Activated CD8-positive, alpha-beta T cell treated with anti-CD3 and anti-CD28 coated beads, Interleukin-2, amount 10 ng/mL, durations not matched to agents 7 days and 5 days (primary cell): ENCODE data around the gene DOCK8. TPM values are rescaled to one million over a fixed set of nuclear protein-coding genes. Genes with fewer than 3 reads are reported as not detected.
"Not testable (repeated sequence)": the region's sequence is repeated elsewhere in the genome, so short reads cannot be mapped to it uniquely, and the experiment has no call there.

ENCODE experiments used
- ATAC-seq: fragments of 150-1000 bp; cut with Tn5 transposase; one replicate; pipeline ENCODE4 v1.10.0; 2021; ENCODE audit warnings: moderate library complexity
- CTCF ChIA-PET: fragments of 350-600 bp; sonication (Branson Sonifier 250); formaldehyde crosslinking; loops from one replicate; lab custom pipeline; 2021; ENCODE audit warnings: antibody characterized with exemption; lab: Charles Lee
- POLR2A ChIA-PET: fragments of 350-600 bp; sonication (Branson Sonifier 250); formaldehyde crosslinking; loops from one replicate; lab custom pipeline; 2021; ENCODE audit warnings: antibody characterized with exemption; lab: Charles Lee
- DNase-seq: peaks from one replicate; pipeline ENCODE4 v3.0.0-alpha.2; 2020
- H3K27ac Mint-ChIP-seq: one replicate; pipeline ENCODE4 v1.8.0; 2021; ENCODE audit warnings: mild to moderate bottlenecking, mixed read lengths
- H3K27me3 Mint-ChIP-seq: one replicate; pipeline ENCODE4 v1.8.0; 2021; ENCODE audit warnings: low read depth, mixed read lengths
- H3K36me3 Mint-ChIP-seq: one replicate; pipeline ENCODE4 v1.8.0; 2021; ENCODE audit warnings: low read depth, mixed read lengths
- H3K4me1 Mint-ChIP-seq: one replicate; pipeline ENCODE4 v1.8.0; 2021; ENCODE audit warnings: low read depth, mixed read lengths
- H3K4me3 Mint-ChIP-seq: one replicate; pipeline ENCODE4 v1.8.0; 2021; ENCODE audit warnings: mild to moderate bottlenecking, mixed read lengths
- H3K9me3 Mint-ChIP-seq: one replicate; pipeline ENCODE4 v1.8.0; 2022; ENCODE audit warnings: mixed read lengths; ENCODE audit not compliant: insufficient read depth
- total RNA-seq, 2 experiments: library from RNA; stranded (reverse); gene quantifications; one replicate each; pipeline ENCODE4 v1.2.3, GENCODE V29; 2021

Gene DOCK8
- total RNA-seq, result 100 to 1,000 TPM; 386 to 389 TPM

DNA sequence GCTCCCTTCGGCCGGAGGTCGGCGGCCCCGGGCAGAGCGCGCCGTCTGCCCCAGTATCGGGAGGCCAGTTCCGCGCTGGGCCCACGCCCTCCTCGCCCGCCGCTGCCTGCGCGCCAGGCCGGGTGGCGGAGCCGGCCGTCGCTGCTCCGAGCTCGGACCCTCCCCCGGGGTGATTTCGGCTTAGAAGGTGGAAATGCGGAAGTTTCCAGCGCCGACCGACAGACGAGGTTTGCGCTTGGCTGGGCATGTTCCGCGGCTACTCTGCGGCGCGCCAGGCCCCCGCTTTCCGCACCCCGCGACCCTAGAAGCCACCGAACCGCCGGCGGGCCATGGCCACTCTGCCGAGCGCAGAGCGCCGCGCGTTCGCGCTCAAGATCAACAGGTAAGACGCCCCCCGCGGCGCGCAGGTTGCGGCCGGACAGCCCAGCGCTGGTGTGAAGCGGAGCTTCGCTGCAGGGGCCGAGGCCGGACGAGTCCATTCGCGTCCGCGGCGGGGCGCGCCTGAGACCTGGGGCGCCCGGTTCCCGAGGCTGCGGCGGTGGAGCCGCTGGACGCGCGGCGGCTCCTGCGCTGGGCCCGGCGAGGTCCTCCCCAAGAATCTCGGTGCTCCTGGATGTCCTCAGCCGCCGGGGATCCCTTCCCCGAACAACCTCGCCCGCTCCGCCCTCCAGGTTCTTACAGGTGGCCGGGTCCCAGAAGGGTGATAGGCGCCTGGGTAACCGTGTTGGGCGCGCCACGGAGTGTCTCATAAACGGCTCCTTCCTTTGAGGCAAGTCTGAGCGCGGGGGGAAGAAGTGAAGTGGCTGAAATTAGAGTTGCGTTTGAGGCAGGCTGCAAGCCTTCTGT lies at the start of gene DOCK8:
Gene DOCK8, plus strand, starts transcription at position 218 of the 846 bp plus-strand sequence. Its CDS starts 112 bp downstream, at position 330.
- DNase-seq, result peak; percentile 77
- peaks cover 34% of the 10 kb centered on the region for H3K36me3 Mint-ChIP-seq
- peak; percentile 90 for ATAC-seq
- peak within 1 kb of the TSS; percentile 88 for H3K4me3 Mint-ChIP-seq
- peaks cover 35% of the 10 kb centered on the region for H3K4me1 Mint-ChIP-seq
- POLR2A ChIA-PET, result interaction anchor here (0.6 to 5.8 kb wide), 11 partner anchors 10 to 75 kb away, joined by 3 to 122 read pairs (median 5); no protein-coding TSS in a partner anchor
- H3K27me3 Mint-ChIP-seq, result no peaks in the 10 kb centered on the region
- peak within 1 kb of the TSS; percentile 89 for H3K27ac Mint-ChIP-seq
- CTCF ChIA-PET, result interaction anchor here (0.7 to 3.1 kb wide), 24 partner anchors 10 to 93 kb away, joined by 3 to 19 read pairs (median 4); no protein-coding TSS in a partner anchor
- H3K9me3 Mint-ChIP-seq, result no peaks in the 10 kb centered on the region

DNA sequence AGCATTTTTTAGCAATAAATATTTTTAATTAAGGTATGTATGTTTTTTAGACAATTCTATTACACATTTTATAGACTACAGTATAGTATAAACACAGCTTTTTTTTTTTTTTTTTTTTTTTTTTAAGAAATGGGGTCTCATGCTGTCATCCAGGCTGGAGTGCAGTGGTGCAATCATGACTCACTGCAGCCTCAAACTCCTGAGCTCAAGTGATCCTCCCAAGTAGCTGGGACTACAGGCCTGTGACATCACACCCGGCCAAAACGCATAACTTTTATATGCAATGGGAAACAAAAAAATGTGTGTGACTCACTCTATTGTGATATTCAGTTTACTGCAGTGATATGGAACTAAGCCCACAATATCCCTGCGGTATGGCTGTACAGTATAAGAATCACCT lies 44.9 kb upstream of the DOCK8 start:
- H3K4me1 Mint-ChIP-seq, CTCF ChIA-PET, DNase-seq, POLR2A ChIA-PET, H3K9me3 Mint-ChIP-seq, H3K36me3 Mint-ChIP-seq, ATAC-seq, H3K27ac Mint-ChIP-seq, H3K4me3 Mint-ChIP-seq, H3K27me3 Mint-ChIP-seq: not testable (repeated sequence)

DNA sequence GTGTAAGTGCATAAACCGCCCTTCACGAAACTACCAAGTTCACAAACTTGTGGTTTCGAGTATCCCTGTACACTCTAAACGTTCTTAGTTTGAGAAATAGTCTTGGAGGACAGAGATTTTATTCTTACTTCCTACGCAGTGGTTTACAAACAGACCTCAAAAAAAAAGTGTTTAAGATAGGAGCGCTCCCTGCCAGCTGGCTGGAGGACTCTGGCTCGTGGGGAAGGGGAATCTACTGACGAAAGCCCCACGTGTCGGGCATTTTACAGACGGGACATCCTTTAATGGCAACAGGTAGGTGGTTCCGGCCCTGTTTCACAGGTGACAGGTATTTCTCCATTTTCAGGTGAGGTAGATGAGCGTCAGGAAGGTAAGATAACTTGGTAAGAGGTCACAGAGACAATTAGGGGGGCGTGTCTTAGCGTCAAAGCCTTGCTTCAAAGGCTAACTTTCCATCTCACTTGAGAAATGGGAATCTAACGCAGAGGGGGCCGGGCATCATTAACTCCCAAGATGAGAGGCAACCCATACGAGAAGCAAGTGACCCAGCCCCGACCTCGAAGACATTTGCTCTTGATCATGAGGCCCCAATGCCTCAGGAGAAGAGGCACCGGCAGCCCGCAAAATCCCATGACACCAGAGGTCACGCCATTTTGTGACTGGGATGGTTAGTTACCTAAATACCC lies 36.4 kb upstream of the DOCK8 start:
- peak; percentile 23 for DNase-seq
- H3K9me3 Mint-ChIP-seq, H3K36me3 Mint-ChIP-seq, POLR2A ChIA-PET, ATAC-seq, CTCF ChIA-PET, H3K27me3 Mint-ChIP-seq: not testable (repeated sequence)
- Mint-ChIP-seq H3K4me1 (peaks cover 14% of the 10 kb centered on the region), H3K27ac (peak overlapping the region; percentile 77), H3K4me3 (peak overlapping the region; percentile 79)

DNA sequence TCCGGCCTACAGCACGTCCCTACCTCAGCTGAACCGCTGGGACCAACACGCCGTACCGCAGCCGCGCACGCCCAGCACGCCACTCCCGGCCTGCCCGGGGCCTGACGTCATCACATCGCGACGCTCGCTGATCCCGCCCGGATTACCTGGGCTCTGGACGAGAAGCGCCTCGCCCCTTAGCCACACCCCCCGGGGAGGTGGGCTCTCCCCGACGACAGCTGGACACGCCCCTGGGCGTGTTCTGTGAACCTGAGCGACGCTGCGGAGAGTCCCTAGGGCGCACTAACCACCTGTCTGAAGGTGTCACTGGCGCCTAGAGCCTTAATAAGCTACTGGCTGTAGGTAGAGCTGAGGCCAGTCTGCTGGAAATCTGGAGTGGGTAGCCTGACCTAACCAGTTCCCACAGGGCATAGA lies 35.7 kb upstream of the DOCK8 start, which contains the start of gene ZNG1A:
Gene ZNG1A, minus strand, starts transcription at position 87 of the 414 bp plus-strand sequence. CDS start 87 bp downstream, outside the sequence.
- POLR2A ChIA-PET, result not testable (repeated sequence)

DNA sequence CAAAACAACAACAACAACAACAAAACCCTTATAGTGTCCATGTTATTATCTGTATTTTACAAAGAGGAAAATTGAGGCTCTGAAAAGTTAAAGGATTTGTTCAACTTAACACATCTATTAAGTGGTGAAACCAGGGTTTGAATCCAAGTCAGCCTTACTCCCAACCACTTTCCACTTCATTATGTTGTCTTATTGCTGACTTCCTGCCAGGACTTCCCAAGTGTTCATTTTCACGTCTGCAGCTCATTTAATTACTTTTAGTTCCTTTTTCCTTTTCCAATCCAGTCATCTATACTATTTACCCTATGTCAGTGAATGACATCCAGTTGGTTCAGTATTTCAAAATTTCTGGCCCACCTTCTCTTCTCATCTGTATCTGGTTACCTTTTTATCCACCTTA lies 15.1 kb upstream of the DOCK8 start:
- H3K9me3 Mint-ChIP-seq, CTCF ChIA-PET, DNase-seq, H3K4me3 Mint-ChIP-seq, H3K27ac Mint-ChIP-seq, POLR2A ChIA-PET, H3K4me1 Mint-ChIP-seq, H3K36me3 Mint-ChIP-seq, H3K27me3 Mint-ChIP-seq, ATAC-seq: not testable (repeated sequence)

More for the DNA sequence above, 35.7 kb upstream of the DOCK8 start, which contains the start of gene ZNG1A:
- H3K27ac Mint-ChIP-seq, result peak within 1 kb of the TSS; percentile 77
- H3K4me1 Mint-ChIP-seq, result peaks cover 14% of the 10 kb centered on the region
- peak; percentile 87 for DNase-seq
- CTCF ChIA-PET, H3K9me3 Mint-ChIP-seq, H3K36me3 Mint-ChIP-seq, H3K27me3 Mint-ChIP-seq, ATAC-seq: not testable (repeated sequence)
- H3K4me3 Mint-ChIP-seq, result peak within 1 kb of the TSS; percentile 79

DNA sequence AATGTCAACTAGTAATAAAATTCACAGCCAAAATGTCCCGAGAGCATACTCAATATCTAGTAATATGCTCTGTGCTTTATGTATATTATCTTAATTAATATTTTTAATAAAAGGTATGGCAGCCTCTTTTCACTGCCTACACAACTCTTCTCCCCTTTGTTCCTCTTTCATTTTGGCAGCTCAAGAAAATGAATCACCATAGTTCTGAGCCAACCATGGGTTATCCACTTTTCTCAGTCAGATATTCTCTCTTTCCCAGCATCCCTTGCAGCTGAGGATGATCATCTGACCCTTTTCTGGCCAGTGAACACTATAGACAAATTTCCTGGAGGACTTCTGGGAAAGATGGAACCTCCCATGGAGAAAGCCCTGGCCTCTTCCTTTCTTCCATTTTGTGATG lies 8.2 kb upstream of the DOCK8 start:
- Mint-ChIP-seq H3K4me3 (no peak overlapping the region), H3K4me1 (peaks cover 4% of the 10 kb centered on the region), H3K27ac (no peak overlapping the region), H3K9me3 (no peaks in the 10 kb centered on the region), H3K27me3 (peaks cover 19% of the 10 kb centered on the region), H3K36me3 (no peaks in the 10 kb centered on the region)
- no peak for DNase-seq
- CTCF ChIA-PET, result no interaction called here
- no peak for ATAC-seq
- POLR2A ChIA-PET, result no interaction called here

DNA sequence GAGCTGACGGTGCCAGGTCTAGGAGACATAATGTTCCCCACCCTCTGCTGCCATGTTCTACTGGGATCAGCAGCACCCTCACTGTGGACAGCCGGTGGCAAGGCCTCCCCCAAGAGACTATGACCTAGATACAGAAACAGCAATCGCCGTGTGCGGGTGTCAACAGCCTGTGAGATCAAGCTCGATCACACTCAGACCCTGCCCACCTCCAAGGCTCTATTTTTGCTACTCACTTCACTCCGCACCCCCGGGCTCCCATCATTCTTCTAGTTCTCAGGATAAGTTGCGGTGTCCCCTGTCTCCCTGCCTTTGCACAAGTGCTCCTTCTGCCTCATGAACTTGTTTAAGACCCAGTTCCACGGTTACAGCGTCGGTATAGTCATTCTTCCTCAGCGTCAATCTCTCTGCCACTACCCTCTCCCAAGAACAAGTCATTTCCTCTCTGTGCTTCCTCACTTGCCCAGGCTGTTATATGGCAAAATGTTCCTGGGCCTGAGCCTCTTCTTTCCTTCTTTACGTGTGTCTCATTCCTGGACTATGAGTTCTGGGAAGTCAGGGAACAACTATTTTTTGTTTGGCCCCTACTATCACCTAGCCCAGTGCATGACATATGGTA lies 5.4 kb upstream of the DOCK8 start:
- no peak for ATAC-seq
- Mint-ChIP-seq H3K27me3 (peaks cover 17% of the 10 kb centered on the region), H3K4me3 (no peak overlapping the region), H3K4me1 (peaks cover 7% of the 10 kb centered on the region), H3K9me3 (no peaks in the 10 kb centered on the region), H3K36me3 (no peaks in the 10 kb centered on the region), H3K27ac (no peak overlapping the region)
- no peak for DNase-seq
- CTCF ChIA-PET, result no interaction called here
- POLR2A ChIA-PET, result no interaction called here

DNA sequence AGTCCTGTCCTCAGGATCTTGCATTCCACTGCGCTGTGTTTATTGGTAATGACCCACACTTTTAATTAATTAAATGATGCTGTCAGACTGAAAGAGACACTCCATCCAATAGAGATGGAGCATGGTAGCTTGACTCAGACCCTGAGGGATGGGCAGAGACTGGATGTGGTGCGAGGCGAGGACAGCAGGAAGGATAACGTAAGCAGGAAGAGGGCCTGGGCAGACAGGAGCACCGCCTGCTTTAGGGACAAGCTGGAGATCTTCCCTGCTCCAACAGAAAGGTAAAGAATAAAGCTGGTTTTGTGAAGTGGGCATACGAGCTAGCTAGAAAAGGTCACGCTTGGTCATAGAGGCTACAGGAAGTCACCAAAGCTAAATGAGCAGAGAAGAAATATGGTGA lies 3.6 kb upstream of the DOCK8 start:
- Mint-ChIP-seq H3K27me3 (peaks cover 12% of the 10 kb centered on the region), H3K27ac (no peak overlapping the region), H3K4me3 (no peak overlapping the region), H3K36me3 (peaks cover 9% of the 10 kb centered on the region), H3K9me3 (no peaks in the 10 kb centered on the region), H3K4me1 (peaks cover 11% of the 10 kb centered on the region)
- ChIA-PET CTCF (interaction anchor here (0.9 to 1.2 kb wide), 2 partner anchors 67 to 105 kb away, joined by 3 read pairs; no protein-coding TSS in a partner anchor), POLR2A (interaction anchor here (1.0 kb wide), 1 partner anchor 60 kb away, joined by 7 read pairs; no protein-coding TSS in a partner anchor)
- ATAC-seq (no peak), DNase-seq (no peak)

DNA sequence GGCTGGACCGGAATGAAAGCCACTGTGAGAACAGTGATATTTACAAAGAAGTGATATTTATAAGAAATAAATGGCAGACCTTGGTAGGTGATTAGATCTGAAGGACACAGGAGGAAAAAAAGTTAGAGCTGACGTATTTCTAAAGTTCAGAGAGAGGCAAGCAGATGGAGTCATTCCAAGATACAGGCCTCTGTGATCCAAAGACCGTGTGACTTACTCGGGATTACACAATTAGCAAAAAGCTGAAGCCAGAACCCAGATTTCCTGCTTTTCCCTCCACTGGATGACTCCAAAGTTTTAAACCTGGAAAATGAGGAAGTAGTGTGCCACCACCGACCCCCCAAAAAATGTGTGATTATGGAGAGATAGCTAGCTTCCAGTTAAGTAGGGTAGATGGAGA lies 3.1 kb upstream of the DOCK8 start:
- Mint-ChIP-seq H3K4me1 (peaks cover 13% of the 10 kb centered on the region), H3K36me3 (peaks cover 12% of the 10 kb centered on the region), H3K27me3 (peaks cover 11% of the 10 kb centered on the region), H3K4me3 (no peak overlapping the region), H3K9me3 (no peaks in the 10 kb centered on the region), H3K27ac (no peak overlapping the region)
- POLR2A ChIA-PET, result interaction anchor here (1.0 kb wide), 1 partner anchor 60 kb away, joined by 7 read pairs; no protein-coding TSS in a partner anchor
- no peak for DNase-seq
- CTCF ChIA-PET, result interaction anchor here (0.9 to 1.2 kb wide), 2 partner anchors 67 to 104 kb away, joined by 3 read pairs; no protein-coding TSS in a partner anchor
- no peak for ATAC-seq

DNA sequence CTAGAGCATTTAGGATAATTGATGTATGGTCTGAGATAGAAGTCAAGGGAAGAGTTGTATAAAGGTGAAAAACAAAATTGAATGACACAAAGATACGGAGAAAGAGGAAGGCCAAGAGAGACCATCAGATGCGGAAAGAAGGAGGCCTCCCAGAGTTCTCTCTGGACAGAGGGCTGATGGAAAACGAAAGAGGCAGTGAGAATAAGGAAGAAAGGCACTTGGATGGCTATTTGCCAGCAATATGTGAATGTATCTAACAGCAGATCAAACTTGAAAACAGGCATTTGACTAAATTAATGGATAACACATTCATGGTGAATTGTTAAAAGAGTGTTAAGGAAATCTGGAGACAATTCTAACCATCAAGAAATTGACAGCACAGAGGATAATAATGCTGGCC lies 2.4 kb upstream of the DOCK8 start:
- ChIA-PET CTCF (no interaction called here), POLR2A (interaction anchor here (1.0 to 5.8 kb wide), 2 partner anchors 59 to 63 kb away, joined by 7 to 122 read pairs; no protein-coding TSS in a partner anchor)
- peaks cover 11% of the 10 kb centered on the region for H3K27me3 Mint-ChIP-seq
- peaks cover 21% of the 10 kb centered on the region for H3K4me1 Mint-ChIP-seq
- H3K4me3 Mint-ChIP-seq, result no peak overlapping the region
- no peak overlapping the region for H3K27ac Mint-ChIP-seq
- no peak for DNase-seq
- no peaks in the 10 kb centered on the region for H3K9me3 Mint-ChIP-seq
- ATAC-seq, result no peak
- peaks cover 19% of the 10 kb centered on the region for H3K36me3 Mint-ChIP-seq

DNA sequence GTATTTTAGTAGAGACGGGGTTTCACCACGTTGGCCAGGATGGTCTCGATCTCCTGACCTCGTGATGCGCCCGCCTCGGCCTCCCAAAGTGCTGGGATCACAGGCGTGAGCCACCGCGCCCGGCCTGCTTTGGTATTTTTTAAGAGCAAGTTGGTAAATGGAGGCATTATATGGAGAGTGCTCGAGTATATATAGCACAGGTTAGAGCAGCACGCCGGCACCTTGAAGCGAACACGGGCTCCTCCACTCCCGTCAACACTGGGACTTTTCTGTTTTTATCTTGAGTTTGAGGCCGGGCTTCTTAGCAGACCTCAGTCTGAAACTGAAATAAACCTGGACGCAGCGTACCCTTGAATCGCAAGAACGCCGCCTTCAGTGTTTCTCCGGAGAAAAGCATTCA lies 764 bp upstream of the DOCK8 start:
- ChIA-PET POLR2A (interaction anchor here (0.6 to 5.8 kb wide), 6 partner anchors 11 to 75 kb away, joined by 3 to 122 read pairs (median 12); no protein-coding TSS in a partner anchor), CTCF (interaction anchor here (0.7 to 3.1 kb wide), 13 partner anchors 13 to 94 kb away, joined by 3 to 19 read pairs (median 4); no protein-coding TSS in a partner anchor)
- Mint-ChIP-seq H3K4me1 (peaks cover 31% of the 10 kb centered on the region), H3K4me3 (peak overlapping the region; percentile 88), H3K27ac (peak overlapping the region; percentile 78), H3K36me3 (peaks cover 29% of the 10 kb centered on the region)
- H3K27me3 Mint-ChIP-seq, H3K9me3 Mint-ChIP-seq, ATAC-seq, DNase-seq: not testable (repeated sequence)
